SK-N-SH (cell line): ENCODE measurements around the gene MARVELD2. TPM values are rescaled to one million over a fixed set of nuclear protein-coding genes. Genes with fewer than 3 reads are reported as not detected.

Experiments used
- CTCF ChIA-PET: fragments of 300-600, 350-600 bp; formaldehyde crosslinking; extraction: SDS; loops from one replicate; lab custom pipeline; 2021; lab: Yijun Ruan, JAX
- POLR2A ChIA-PET: fragments of 350-600 bp; sonication (Branson Sonifier 250); formaldehyde crosslinking; extraction: SDS; loops from one replicate; lab custom pipeline; 2020; ENCODE audit warnings: antibody characterized with exemption, inconsistent platforms; lab: Yijun Ruan, JAX
- DNase-seq: peaks from one replicate; pipeline ENCODE4 v3.0.0; 2012
- H2AFZ ChIP-seq: fragments of 200-600 bp; sonication (generic); 2 replicates; pipeline ENCODE4 v1.8.1; 2016; ENCODE audit warnings: antibody characterized with exemption, mild to moderate bottlenecking, low read depth
- H3F3A ChIP-seq: fragments of 200-600 bp; sonication (generic); replicated peaks from 2 replicates; pipeline ENCODE3; 2016; ENCODE audit warnings: antibody characterized with exemption, mild to moderate bottlenecking; ENCODE audit not compliant: insufficient read depth
- H3K27ac ChIP-seq, 2 experiments: fragments of 200-500 bp in 1 of 2; fragments of 200-600 bp in 1 of 2; sonication (Bioruptor generic) in 1 of 2; sonication (generic), shearing (Covaris generic) in 1 of 2; 2 replicates each; pipeline versions ENCODE4 v1.5.1 to v1.6.1; 2014 to 2016; ENCODE audit warnings: low read depth in 2 of 2, inconsistent platforms in 1 of 2, low read length in 1 of 2, mild to moderate bottlenecking in 1 of 2, mixed read lengths in 1 of 2
- H3K27me3 ChIP-seq: fragments of 200-600 bp; sonication (generic), shearing (Covaris generic); 2 replicates; pipeline ENCODE4 v1.6.1; 2016; ENCODE audit warnings: mixed run types; ENCODE audit not compliant: insufficient read depth
- H3K36me3 ChIP-seq, 2 experiments: fragments of 200-500 bp in 1 of 2; fragments of 200-600 bp in 1 of 2; sonication (Bioruptor generic) in 1 of 2; sonication (generic) in 1 of 2; replicated peaks in 1 of 2; 2 replicates each; pipeline versions ENCODE3 to v1.5.1; 2014 to 2016; ENCODE audit warnings: low read length in 1 of 2, mild to moderate bottlenecking in 1 of 2; ENCODE audit not compliant: insufficient read depth in 2 of 2, control insufficient read depth in 1 of 2
- H3K4me1 ChIP-seq, 2 experiments: fragments of 200-500 bp in 1 of 2; fragments of 200-600 bp in 1 of 2; sonication (Bioruptor generic) in 1 of 2; sonication (generic), shearing (Covaris generic) in 1 of 2; 2 replicates each; pipeline versions ENCODE4 v1.5.1 to v1.6.1; 2014 to 2016; ENCODE audit warnings: low read depth in 1 of 2, low read length in 1 of 2, mixed run types in 1 of 2; ENCODE audit not compliant: insufficient read depth in 2 of 2, control insufficient read depth in 1 of 2
- H3K4me2 ChIP-seq: fragments of 200-600 bp; sonication (generic), shearing (Covaris generic); 2 replicates; pipeline ENCODE4 v1.6.1; 2017; ENCODE audit warnings: mixed run types
- H3K4me3 ChIP-seq, 2 experiments: fragments of 200-500 bp in 1 of 2; fragments of 200-600 bp in 1 of 2; sonication (Bioruptor generic) in 1 of 2; sonication (generic), shearing (Covaris generic) in 1 of 2; 2 replicates each; pipeline versions ENCODE4 v1.5.1 to v1.8.1; 2014 to 2016; ENCODE audit warnings: low read depth in 2 of 2, inconsistent platforms in 1 of 2, low read length in 1 of 2, mild to moderate bottlenecking in 1 of 2, mixed read lengths in 1 of 2, moderate library complexity in 1 of 2
- H3K79me2 ChIP-seq: fragments of 200-600 bp; sonication (generic); 2 replicates; pipeline ENCODE4 v1.8.1; 2017; ENCODE audit warnings: mild to moderate bottlenecking; ENCODE audit not compliant: insufficient read depth
- H3K9ac ChIP-seq: fragments of 200-600 bp; sonication (generic); 2 replicates; pipeline ENCODE4 v1.6.1; 2017; ENCODE audit warnings: mixed run types
- H3K9me2 ChIP-seq: fragments of 200-600 bp; sonication (generic); 2 replicates; pipeline ENCODE4 v1.6.1; 2017; ENCODE audit warnings: mixed run types
- H3K9me3 ChIP-seq: fragments of 200-600 bp; sonication (generic); 2 replicates; pipeline ENCODE4 v1.6.1; 2017; ENCODE audit warnings: mixed run types, mild to moderate bottlenecking, moderate library complexity
- H4K20me1 ChIP-seq: fragments of 200-600 bp; sonication (generic); 2 replicates; pipeline ENCODE4 v1.6.1; 2017; ENCODE audit warnings: mild to moderate bottlenecking, mixed run types; ENCODE audit not compliant: insufficient read depth
- CTCF ChIP-seq: fragments of 200-600 bp; sonication (generic); IDR thresholded peaks from 2 replicates; pipeline ENCODE4 v1.6.1; 2017; ENCODE audit warnings: antibody characterized with exemption, mild to moderate bottlenecking, moderate library complexity
- ELF1 ChIP-seq: IDR thresholded peaks from 2 replicates; pipeline ENCODE4 v1.4.0; 2012
- EZH2phosphoT487 ChIP-seq: fragments of 200-600 bp; sonication (generic); IDR thresholded peaks from 2 replicates; pipeline ENCODE4 v1.6.1; 2017; ENCODE audit warnings: low read depth, mixed run types, mild to moderate bottlenecking, antibody characterized with exemption, moderate library complexity, borderline replicate concordance
- FOSL2 ChIP-seq: IDR thresholded peaks from 2 replicates; pipeline ENCODE4 v1.4.0; 2012; ENCODE audit warnings: low read depth, mild to moderate bottlenecking, moderate library complexity, borderline replicate concordance
- FOXJ3 ChIP-seq: sonication (generic); formaldehyde crosslinking; IDR thresholded peaks from 2 replicates; pipeline ENCODE4 v1.5.1; 2020; ENCODE audit warnings: mild to moderate bottlenecking, missing genetic modification reagents
- JUND ChIP-seq: IDR thresholded peaks from 2 replicates; pipeline ENCODE4 v1.4.0; 2012
- MAX ChIP-seq: IDR thresholded peaks from 2 replicates; pipeline ENCODE4 v1.4.0; 2012; ENCODE audit warnings: low read depth
- NFIC ChIP-seq: IDR thresholded peaks from 2 replicates; pipeline ENCODE4 v1.4.0; 2012; ENCODE audit warnings: borderline replicate concordance
- PBX3 ChIP-seq: IDR thresholded peaks from 2 replicates; pipeline ENCODE4; 2012
- POLR2AphosphoS5 ChIP-seq: IDR thresholded peaks from 2 replicates; pipeline ENCODE4 v1.6.1; 2012; ENCODE audit warnings: low read depth, low read length
- RAD21 ChIP-seq: IDR thresholded peaks from 2 replicates; pipeline ENCODE4 v1.6.1; 2012; ENCODE audit warnings: mild to moderate bottlenecking, low read length
- RFX5 ChIP-seq: IDR thresholded peaks from 2 replicates; pipeline ENCODE4 v1.6.1; 2012; ENCODE audit warnings: mild to moderate bottlenecking, improper control_type of control experiment, low read length
- RXRA ChIP-seq: IDR thresholded peaks from 2 replicates; pipeline ENCODE4 v1.4.0; 2012; ENCODE audit warnings: low read depth, mild to moderate bottlenecking, borderline replicate concordance
- TEAD4 ChIP-seq: IDR thresholded peaks from 2 replicates; pipeline ENCODE4 v1.4.0; 2012; ENCODE audit warnings: mild to moderate bottlenecking, borderline replicate concordance; ENCODE audit not compliant: insufficient read depth
- USF1 ChIP-seq: IDR thresholded peaks from 2 replicates; pipeline ENCODE4 v1.4.0; 2012; ENCODE audit warnings: low read depth, borderline replicate concordance
- USF2 ChIP-seq: fragments of 150-350 bp; IDR thresholded peaks from 2 replicates; pipeline ENCODE4 v1.6.1; 2017; ENCODE audit warnings: antibody characterized with exemption, low read length, low read depth, borderline replicate concordance
- ZBTB33 ChIP-seq: IDR thresholded peaks from 2 replicates; pipeline ENCODE4 v1.4.0; 2012; ENCODE audit warnings: low read depth, borderline replicate concordance
- WGBS: methylation state at CpG from one replicate; pipeline ENCODE4 v1.1.6; 2017; ENCODE audit warnings: low lambda C conversion rate; 5-methylcytosine and 5-hydroxymethylcytosine counted together
- polyA plus RNA-seq, 3 experiments: library from polyadenylated mRNA; depleted of rRNA; stranded (reverse); fragments of >200 nt; gene quantifications; 2 replicates each; pipeline ENCODE4 v1.2.3, GENCODE V29; 2012

MARVELD2 gene
- polyA plus RNA-seq, 1 of the 3 experiments (the other 2 are of a cell fraction), result 0.07 TPM

- CTCF ChIA-PET, result interaction anchor here (1.5 kb wide), 1 partner anchor 37 kb away, joined by 3 read pairs; no protein-coding TSS in a partner anchor
- Histone ChIP-seq H3K36me3 (no peaks in the 10 kb centered on the region), H4K20me1 (no peaks in the 10 kb centered on the region), H3K79me2 (no peaks in the 10 kb centered on the region), H3K4me3 (no peak overlapping the region), H3F3A (no peaks in the 10 kb centered on the region), H3K27ac (no peak overlapping the region), H3K9me3 (no peaks in the 10 kb centered on the region), H3K4me1 (peaks cover 0 to 14% of the 10 kb centered on the region in 2 experiments; a peak in 1 of 4 replicates), H3K27me3 (peaks cover 6% of the 10 kb centered on the region; the same call in 1 of the 2 replicates), H3K4me2 (no peak overlapping the region), H3K9ac (no peak overlapping the region), H2AFZ (no peak overlapping the region), H3K9me2 (no peaks in the 10 kb centered on the region)
- TF ChIP-seq FOXJ3 (CRISPR knock-in tag) (no peak), EZH2phosphoT487 (no peak), RFX5 (no peak), TEAD4 (no peak), PBX3 (no peak), USF1 (no peak), FOSL2 (no peak)
- POLR2A ChIA-PET, result no interaction called here
- DNase-seq, result no peak
- WGBS, result 95% methylated on average over 4 of the region's 4 CpGs
Measured at GRCh38 chr5:69489246-69489645, 74.3 kb downstream of the MARVELD2 start.

- Histone ChIP-seq H4K20me1 (no peaks in the 10 kb centered on the region), H3K4me3 (no peak overlapping the region), H3K27ac (no peak overlapping the region), H3K9ac (no peak overlapping the region), H3K4me1 (peaks cover 0 to 14% of the 10 kb centered on the region in 2 experiments; a peak in 1 of 4 replicates), H3K4me2 (no peak overlapping the region), H3K36me3 (no peaks in the 10 kb centered on the region), H3K27me3 (peaks cover 6% of the 10 kb centered on the region; the same call in 1 of the 2 replicates), H3K9me2 (no peaks in the 10 kb centered on the region), H2AFZ (no peak overlapping the region), H3K79me2 (no peaks in the 10 kb centered on the region), H3K9me3 (no peaks in the 10 kb centered on the region), H3F3A (no peaks in the 10 kb centered on the region)
- 54% methylated on average over 2 of the region's 2 CpGs for WGBS
- no peak for DNase-seq
- CTCF ChIA-PET, result no interaction called here
- POLR2A ChIA-PET, result no interaction called here
- TF ChIP-seq RXRA, result no peak
- no peak for TF ChIP-seq POLR2AphosphoS5
- TF ChIP-seq NFIC, result no peak
- TF ChIP-seq MAX, result no peak
- no peak for TF ChIP-seq ZBTB33
- TF ChIP-seq RAD21, result no peak
- TF ChIP-seq JUND, result no peak
- TF ChIP-seq CTCF, result no peak
- TF ChIP-seq ELF1, result no peak
- no peak for TF ChIP-seq USF2
Measured at GRCh38 chr5:69491027-69491426, 76.1 kb downstream of the MARVELD2 start.
